Thyroid gland (tissue), 4 donors: Measurements from ENCODE around the gene SELENON. TPM values are rescaled to one million over a fixed set of nuclear protein-coding genes. Genes with fewer than 3 reads are reported as not detected.

Experiments
- DNase-seq, 2 donors: peaks; one replicate each; pipeline ENCODE4 v3.0.0-alpha.2; 2019
- H3K27ac ChIP-seq, 3 donors: fragments of 200-600 bp; sonication (generic); 1 replicate in 2 of 3; 2 replicates in 1 of 3; pipeline ENCODE4 v1.5.1; 2016 to 2019; ENCODE audit warnings: mild to moderate bottlenecking in 1 of 3, moderate library complexity in 1 of 3
- H3K27me3 ChIP-seq: fragments of 200-600 bp; sonication (generic); one replicate; pipeline ENCODE4 v1.5.1; 2019
- H3K36me3 ChIP-seq, 2 donors: fragments of 200-600 bp; sonication (generic); one replicate each; pipeline ENCODE4 v1.5.1; 2016 to 2019
- H3K4me1 ChIP-seq, 2 donors: fragments of 200-600 bp; sonication (generic); one replicate each; pipeline ENCODE4 v1.5.1; 2017 to 2019
- H3K4me3 ChIP-seq, 3 donors: fragments of 200-600 bp; sonication (generic); replicated peaks in 1 of 3; 1 replicate in 2 of 3; 2 replicates in 1 of 3; pipeline ENCODE4 v1.5.1; 2016; ENCODE audit warnings: mild to moderate bottlenecking in 1 of 3
- H3K9me3 ChIP-seq: fragments of 200-600 bp; sonication (generic); one replicate; pipeline ENCODE4 v1.5.1; 2017
- CTCF ChIP-seq, 6 experiments: fragments of 200-600 bp in 3 of 6; fragments of 450-650 bp in 3 of 6; sonication (generic) in 3 of 6; IDR thresholded peaks; one replicate each; pipeline ENCODE4 v1.5.1; 2016 to 2019; ENCODE audit warnings: antibody characterized with exemption in 6 of 6, mild to moderate bottlenecking in 2 of 6, inconsistent platforms in 1 of 6, moderate library complexity in 1 of 6
- POLR2A ChIP-seq, 2 donors: fragments of 450-650 bp; IDR thresholded peaks; one replicate each; pipeline ENCODE4 v1.6.1; 2017; ENCODE audit warnings: antibody characterized with exemption in 2 of 2, mild to moderate bottlenecking in 2 of 2, moderate library complexity in 1 of 2
- WGBS, 2 donors: methylation state at CpG; one replicate each; pipeline ENCODE4 v1.1.5; 2017; 5-methylcytosine and 5-hydroxymethylcytosine counted together
- intact Hi-C: fragments of 100-400 bp; cut with DNase I; formaldehyde crosslinking; loops from one replicate; pipeline ENCODE4 v1.15.1; 2023
- total RNA-seq, 4 donors: library from RNA; depleted of rRNA; stranded (reverse); fragments of >200 nt; gene quantifications; one replicate each; pipeline ENCODE4 v1.2.3, GENCODE V29; 2016

The SELENON gene
- total RNA-seq, 4 donors from 2014 or later, result 31.2 to 58.2 (median 55.2) TPM

GRCh38 chr1:25864434-25864833, 64.4 kb downstream of the SELENON start:
- H3K9me3 ChIP-seq, result no peaks in the 10 kb centered on the region
- no peak for DNase-seq
- H3K27ac ChIP-seq, result no peak overlapping the region
- no peak overlapping the region for H3K4me3 ChIP-seq
- intact Hi-C loops, result no loop called here
- TF ChIP-seq CTCF (IDR thresholded peaks at IDR 0.05), result no peak
- TF ChIP-seq POLR2A (IDR thresholded peaks at IDR 0.05), result no peak
- WGBS, 2 donors, result 93 to 97% methylated on average over 3 of the region's 3 CpGs
- peaks cover 0 to 9% of the 10 kb centered on the region in 2 donors for H3K4me1 ChIP-seq
- peaks cover 0 to 4% of the 10 kb centered on the region in 2 donors for H3K36me3 ChIP-seq
- H3K27me3 ChIP-seq, result no peaks in the 10 kb centered on the region

- intact Hi-C loops, result no loop called here
- no peak overlapping the region for H3K4me3 ChIP-seq
- 79 to 88% methylated on average over 1 of the region's 1 CpG for WGBS, 2 donors
- TF ChIP-seq CTCF (IDR thresholded peaks at IDR 0.05) (no peak), POLR2A (IDR thresholded peaks at IDR 0.05) (no peak)
- DNase-seq, result no peak
- no peaks in the 10 kb centered on the region for H3K9me3 ChIP-seq
- H3K27me3 ChIP-seq, result no peaks in the 10 kb centered on the region
- H3K4me1 ChIP-seq, result peaks cover 0 to 3% of the 10 kb centered on the region in 2 donors
- H3K27ac ChIP-seq, result no peak overlapping the region
- H3K36me3 ChIP-seq, result peaks cover 0 to 4% of the 10 kb centered on the region in 2 donors
Measured at GRCh38 chr1:25866288-25866687, 66.3 kb downstream of the SELENON start.

GRCh38 chr1:25867210-25867991, 67.4 kb downstream of the SELENON start:
- no peak overlapping the region for H3K4me3 ChIP-seq
- WGBS, 2 donors, result 76 to 79% methylated on average over 9 of the region's 9 CpGs
- no peaks in the 10 kb centered on the region for H3K27me3 ChIP-seq
- peaks cover 0 to 4% of the 10 kb centered on the region in 2 donors for H3K36me3 ChIP-seq
- H3K27ac ChIP-seq, result no peak overlapping the region
- DNase-seq, result no peak
- intact Hi-C loops, result no loop called here
- no peaks in the 10 kb centered on the region for H3K9me3 ChIP-seq
- TF ChIP-seq CTCF (IDR thresholded peaks at IDR 0.05), result no peak
- TF ChIP-seq POLR2A (IDR thresholded peaks at IDR 0.05), result no peak
- H3K4me1 ChIP-seq, result peaks cover 5 to 15% of the 10 kb centered on the region in 2 donors

Other genes starting within 250 kb of the SELENON start
- 10 to 100 TPM; 28.1 to 60.4 (median 32.7) TPM for gene MAN1C1, start 183.4 kb upstream of the SELENON start, total RNA-seq
- 100 to 1,000 TPM in 1 of 4 donors, 10 to 100 TPM in 3; 75.7 to 109 (median 99.2) TPM for gene MTFR1L, start 19.8 kb downstream of the SELENON start, total RNA-seq
- gene AUNIP, start 59.3 kb downstream of the SELENON start, total RNA-seq, result not detected
- 1 to 10 TPM; 2.5 to 8.5 (median 6.4) TPM for gene PAQR7, start 75.5 kb downstream of the SELENON start, total RNA-seq
- 10 to 100 TPM; 11.6 to 39.2 (median 17.0) TPM for gene STMN1, start 106.2 kb downstream of the SELENON start, total RNA-seq
- 10 to 100 TPM; 22.5 to 35.4 (median 30.7) TPM for gene PAFAH2, start 197.9 kb downstream of the SELENON start, total RNA-seq
- gene EXTL1, start 221.6 kb downstream of the SELENON start, total RNA-seq, result 1 to 10 TPM in 1 of 4 donors, under 1 TPM in 1, not detected in 2; 0.13 to 1.2 TPM
- gene SLC30A2, start 245.9 kb downstream of the SELENON start, total RNA-seq, result 10 to 100 TPM; 12.5 to 55.9 (median 43.4) TPM